ENCODE results near the gene MUS81. TPM values are rescaled to one million over a fixed set of nuclear protein-coding genes. Genes with fewer than 3 reads are reported as not detected.
A peak's percentile ranks its signal among the peaks of the same experiment; 100 is the strongest.

MUS81 gene
- total RNA-seq, 1 donor from 2014 or later = 38.0 TPM

DNA sequence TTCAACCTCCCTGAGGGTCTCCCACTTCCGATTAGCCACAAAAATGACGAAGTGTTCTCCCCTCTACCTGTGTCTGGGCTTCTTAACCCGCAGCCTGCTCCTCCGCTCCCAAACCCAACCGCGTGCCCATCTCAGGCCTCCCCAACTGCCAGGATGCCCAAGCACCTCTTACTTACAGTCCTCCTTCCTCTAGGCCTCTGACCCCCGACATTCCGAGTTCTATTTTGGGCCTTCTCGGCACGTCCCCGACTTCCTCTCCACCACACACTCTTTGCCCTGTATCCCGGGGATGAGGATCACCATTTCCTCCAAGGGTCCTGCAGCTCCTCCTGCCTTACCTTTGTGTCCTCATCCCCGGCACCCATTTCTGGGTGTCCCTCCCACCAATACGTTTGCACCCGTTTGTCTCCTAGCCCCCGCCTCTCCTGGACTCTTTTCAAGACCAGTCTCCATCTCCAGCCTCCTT lies 388 bp upstream of the MUS81 start:
- no peak for DNase-seq (ENCODE audit: low spot score)

DNA sequence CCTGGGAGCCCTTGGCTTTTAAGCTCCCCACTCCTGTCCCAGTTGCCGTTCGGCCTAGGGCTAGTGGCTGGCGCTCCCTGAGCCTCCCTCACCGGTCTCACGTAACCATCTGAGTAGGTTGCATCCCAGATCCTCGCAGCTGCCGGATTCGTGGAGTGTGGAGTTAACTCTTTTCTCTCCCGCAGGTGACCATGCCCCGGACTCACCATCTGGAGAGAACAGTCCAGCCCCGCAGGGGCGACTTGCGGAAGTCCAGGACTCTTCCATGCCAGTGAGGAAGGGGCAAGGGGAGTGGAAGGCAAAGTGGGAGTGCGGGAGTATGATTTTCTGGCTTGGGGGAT lies 902 bp downstream of the MUS81 start:
- no peak for DNase-seq (ENCODE audit: low spot score)

DNA sequence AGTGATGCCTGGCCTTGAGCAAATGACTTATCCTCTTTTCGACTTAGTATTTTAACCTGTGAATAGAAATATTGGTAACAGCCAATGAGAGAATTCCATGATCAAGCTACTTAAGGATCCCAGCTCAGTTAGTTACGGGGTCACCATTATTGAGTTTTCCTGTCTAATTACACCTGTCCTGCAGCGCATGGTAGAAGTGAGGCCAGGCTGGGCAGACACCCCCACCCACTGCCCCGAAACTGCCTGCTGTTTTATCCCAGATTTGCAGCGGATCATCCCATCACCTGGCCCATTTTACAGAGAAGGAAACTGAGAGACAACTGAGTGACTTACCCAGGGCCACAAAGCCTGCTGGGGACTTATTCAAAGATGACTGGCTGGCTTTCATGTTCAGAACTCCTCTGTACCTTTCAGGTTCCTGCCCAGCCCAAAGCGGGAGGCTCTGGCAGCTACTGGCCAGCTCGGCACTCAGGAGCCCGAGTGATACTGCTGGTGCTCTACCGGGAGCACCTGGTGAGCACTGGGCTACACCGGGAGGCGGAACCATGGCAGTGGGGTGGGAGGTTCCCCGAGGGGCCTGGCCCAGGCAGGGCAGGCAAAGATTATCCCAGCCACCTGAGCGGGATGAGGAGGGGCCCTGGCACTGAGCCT lies 1.4 kb downstream of the MUS81 start:
- peak; percentile 84 for DNase-seq (ENCODE audit: low spot score)

DNA sequence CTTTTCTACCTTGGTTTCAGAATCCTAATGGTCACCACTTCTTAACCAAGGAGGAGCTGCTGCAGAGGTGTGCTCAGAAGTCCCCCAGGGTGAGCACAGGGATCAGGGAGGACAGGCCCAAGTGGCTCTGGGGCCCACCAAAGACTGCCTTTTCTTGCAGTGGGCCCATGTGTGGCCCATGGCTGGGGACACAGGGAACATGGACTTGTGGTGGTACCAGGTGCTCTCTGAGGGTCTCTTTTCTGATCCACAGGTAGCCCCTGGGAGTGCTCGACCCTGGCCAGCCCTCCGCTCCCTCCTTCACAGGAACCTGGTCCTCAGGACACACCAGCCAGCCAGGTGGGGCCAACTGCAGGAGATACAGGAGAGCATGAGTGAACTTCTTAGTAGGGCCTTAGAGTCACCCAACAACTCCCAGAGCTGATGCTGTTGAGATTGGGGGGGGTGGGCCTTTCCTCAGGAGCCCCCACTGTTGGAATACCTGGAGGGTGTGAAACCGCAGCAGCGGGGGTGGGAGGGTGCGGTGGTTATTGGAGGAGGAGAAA lies 2.0 kb downstream of the MUS81 start:
- no peak for DNase-seq (ENCODE audit: low spot score)

DNA sequence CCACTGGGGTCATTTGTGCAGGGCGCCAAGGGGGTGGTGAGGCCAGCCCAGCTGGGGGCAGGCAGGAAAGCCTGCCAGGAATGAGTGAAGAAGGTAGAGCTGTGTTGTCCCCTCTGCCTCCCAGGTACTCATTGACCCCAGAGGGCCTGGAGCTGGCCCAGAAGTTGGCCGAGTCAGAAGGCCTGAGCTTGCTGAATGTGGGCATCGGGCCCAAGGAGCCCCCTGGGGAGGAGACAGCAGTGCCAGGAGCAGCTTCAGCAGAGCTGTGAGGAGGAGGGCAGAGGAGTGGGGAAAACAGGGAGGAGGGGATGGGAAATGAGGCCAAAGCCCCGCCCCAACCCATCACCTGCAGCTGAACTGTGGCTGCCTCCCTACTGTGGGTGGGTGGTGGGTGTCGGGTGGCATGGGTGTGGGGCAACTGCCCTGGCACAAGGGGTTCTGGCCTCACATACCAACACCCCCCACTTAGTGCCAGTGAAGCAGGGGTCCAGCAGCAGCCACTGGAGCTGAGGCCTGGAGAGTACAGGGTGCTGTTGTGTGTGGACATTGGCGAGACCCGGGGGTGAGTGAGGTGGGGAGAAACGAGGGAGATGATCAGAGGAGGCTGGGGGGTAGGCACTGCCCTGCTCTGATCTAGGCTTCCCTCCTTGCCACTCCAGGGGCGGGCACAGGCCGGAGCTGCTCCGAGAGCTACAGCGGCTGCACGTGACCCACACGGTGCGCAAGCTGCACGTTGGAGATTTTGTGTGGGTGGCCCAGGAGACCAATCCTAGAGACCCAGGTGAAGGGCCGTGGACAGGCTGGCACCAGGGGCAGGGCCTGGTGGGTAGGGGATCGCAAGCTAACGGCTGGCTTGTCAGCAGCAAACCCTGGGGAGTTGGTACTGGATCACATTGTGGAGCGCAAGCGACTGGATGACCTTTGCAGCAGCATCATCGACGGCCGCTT lies 3.0 kb downstream of the MUS81 start:
- DNase-seq (ENCODE audit: low spot score) = no peak

DNA sequence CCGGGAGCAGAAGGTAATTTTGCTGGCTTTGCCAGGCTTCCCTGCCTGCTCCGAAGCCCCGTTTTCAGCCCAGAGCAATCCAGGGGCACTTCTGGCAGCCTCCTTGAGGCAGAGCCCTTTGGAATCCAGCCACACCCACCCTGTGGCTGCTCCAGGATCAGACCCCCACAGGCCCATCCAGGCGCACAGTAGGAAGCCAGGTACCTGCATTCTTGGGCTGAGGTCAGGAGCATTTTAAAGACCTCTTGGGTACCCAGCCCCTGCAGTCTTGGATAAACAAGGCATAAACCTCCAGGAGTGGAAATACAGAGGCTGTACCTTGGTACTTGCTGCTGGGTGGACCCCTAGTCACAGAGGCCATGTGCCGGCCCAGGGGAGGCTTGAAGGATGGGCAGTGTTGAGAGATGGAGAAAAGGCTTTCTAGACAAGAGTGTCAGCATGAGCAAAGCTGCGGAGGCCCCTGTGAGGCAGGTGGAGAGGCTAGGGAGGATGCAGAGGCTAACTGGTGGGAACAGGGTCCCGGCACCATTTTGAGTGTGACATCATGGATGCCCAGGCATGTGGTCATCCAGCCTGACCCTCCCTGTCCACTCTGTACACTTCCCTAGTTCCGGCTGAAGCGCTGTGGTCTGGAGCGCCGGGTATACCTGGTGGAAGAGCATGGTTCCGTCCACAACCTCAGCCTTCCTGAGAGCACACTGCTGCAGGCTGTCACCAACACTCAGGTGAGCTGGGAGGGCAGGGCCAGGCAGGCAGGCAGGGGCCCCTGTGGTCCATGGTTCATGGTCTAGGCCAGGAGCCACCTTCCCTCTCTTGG lies 3.9 kb downstream of the MUS81 start:
- DNase-seq (ENCODE audit: low spot score) = no peak

DNA sequence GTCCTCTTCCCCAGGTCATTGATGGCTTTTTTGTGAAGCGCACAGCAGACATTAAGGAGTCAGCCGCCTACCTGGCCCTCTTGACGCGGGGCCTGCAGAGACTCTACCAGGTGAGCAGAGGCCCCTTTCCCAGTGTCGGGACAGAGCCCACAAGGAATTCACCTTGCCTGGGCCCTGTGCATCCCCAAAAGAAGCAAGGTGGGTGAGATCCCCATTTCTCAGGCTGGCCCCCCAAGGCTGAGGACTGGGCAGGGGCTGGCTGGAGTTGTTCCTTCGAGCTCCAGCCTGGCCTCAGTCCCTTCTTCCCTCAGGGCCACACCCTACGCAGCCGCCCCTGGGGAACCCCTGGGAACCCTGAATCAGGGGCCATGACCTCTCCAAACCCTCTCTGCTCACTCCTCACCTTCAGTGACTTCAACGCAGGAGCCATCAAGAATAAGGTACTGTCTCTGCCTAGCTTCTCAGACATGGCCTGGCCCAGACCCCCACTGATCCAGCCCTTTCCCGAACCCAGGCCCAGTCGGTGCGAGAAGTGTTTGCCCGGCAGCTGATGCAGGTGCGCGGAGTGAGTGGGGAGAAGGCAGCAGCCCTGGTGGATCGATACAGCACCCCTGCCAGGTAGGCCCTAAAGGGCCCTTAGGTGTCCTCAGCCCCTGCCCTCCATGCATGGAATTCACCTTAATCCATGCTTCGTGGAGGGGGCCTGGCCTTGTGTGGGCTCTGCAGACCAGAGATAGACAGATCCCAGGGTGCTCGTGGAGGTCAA lies 4.7 kb downstream of the MUS81 start:
- no peak for DNase-seq (ENCODE audit: low spot score)

DNA sequence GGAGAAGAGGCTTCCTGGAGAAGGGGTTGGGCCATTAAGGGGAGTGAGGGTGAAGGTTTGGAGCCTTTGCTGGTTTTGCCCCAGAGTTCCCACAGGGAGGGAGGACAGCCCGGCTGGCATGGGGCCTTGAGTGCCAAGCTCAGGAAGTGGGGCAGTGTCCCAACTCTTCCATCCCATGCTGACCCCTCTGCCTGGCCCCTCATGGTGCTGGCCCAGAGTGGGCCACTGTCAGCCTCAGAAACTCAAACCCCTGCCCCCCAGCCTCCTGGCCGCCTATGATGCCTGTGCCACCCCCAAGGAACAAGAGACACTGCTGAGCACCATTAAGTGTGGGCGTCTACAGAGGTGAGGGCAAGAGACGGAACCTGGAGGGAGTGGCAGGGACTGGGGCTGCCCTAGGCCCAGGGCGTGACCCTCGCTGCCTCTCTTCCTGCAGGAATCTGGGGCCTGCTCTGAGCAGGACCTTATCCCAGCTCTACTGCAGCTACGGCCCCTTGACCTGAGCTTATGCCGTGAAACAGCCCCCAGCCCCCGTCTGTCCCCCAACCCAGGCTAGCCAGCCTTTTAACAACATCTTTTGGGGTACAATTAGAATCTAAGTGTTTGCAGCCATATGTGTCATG lies 5.4 kb downstream of the MUS81 start:
- no peak for DNase-seq (ENCODE audit: low spot score)

DNA sequence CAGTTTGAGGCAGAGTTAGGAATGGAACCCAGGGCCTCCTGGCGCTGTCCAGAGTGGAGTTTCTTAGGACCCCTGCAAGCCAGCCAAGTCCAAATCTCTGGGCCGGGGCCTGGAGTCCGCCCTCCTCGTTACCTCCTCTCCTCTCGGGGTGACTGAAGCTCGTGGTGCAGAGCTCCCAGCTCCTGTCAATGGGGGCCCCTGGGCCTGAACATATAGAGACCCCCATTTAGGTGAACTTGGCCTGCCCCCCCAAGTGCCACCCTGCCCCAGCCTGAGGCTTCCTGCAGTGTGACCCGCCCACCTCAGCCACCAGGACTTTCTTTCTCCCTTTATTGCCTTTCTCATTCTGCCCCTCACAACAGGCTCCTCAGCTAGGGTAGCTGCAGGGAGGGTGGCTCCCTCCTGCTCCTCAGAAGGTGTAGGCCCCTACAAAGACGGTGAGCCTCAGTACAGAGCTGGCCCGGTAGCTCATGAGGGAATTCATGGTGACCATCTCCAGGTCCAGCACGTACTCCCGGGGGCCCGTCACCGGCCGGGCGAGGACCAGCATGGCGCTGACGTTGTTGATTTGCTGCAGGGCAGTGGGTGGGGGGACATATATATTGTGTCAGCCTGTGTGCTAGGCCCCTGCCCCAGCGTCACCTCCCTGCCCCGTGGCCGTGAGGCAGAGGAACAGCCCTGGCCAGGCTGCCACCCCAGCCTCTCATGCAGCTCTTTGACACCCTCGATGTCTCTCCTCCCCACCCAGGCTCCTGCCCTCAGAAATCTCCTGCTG lies 6.5 kb downstream of the MUS81 start:
- DNase-seq (ENCODE audit: low spot score) = no peak

DNA sequence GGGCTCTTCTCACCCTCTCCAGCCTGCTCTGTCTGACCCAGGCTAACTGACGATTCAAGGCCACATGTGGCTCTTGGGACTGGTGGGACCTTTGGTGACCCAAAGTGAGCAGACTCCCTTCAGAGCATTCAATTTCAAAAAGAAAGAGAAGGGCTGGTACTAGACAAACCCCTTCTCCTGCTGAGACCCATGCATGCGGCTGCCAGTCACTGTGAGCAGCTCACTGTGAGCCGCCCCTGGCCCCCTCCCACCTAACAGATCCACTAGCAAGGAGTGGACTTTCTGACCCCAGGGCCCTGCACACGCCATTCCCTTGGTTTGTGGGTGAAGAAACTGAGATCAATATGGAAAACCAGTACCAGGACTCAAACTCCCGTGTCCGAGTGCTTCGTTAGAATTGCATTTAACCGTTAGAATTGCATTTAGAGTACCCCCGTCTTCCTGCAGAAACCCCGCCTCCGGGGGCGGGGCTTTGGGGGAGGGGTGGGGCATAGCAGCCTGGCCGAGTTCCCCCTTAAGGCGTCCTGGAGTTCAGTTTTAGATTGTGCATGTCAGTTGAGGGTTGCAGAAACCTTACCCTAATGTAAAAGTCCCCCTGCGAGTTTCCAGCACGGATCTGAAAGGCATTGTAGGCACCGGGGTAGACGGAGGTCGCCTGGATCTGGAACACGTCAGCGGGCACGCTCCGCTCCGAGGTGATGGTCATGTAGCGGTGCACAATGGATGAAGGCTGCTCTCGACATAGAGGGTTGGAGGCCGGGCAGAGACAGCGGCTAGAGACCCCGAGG lies 7.2 kb downstream of the MUS81 start:
- no peak for DNase-seq (ENCODE audit: low spot score)

DNA sequence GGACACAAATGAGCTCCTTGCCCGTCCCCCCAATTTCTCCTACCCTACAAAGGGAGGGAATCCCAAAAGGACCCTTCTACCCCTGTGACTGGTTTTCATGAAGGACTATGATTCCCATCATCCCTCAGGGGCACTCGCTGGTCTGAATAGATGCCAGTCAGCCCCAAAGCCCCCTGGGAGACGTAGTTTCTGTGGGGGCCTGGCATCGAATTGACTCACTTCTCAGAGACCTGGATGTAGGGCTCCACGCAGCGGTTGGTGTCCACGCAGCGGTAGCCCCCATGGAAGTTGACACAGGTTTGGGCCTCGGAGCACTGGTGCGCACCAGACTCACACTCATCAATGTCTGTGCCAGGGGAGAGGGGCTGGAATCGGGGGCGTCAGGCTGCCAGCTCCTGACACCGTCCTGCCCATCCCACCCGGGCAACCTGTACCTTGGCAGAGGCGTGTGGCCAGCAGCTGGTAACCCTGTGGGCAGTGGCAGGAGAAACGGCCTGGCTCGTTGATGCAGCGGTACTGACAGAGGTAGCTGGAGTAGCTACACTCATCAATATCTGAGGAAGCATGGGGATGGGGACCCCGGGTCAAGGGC lies 7.9 kb downstream of the MUS81 start:
- no peak for DNase-seq (ENCODE audit: low spot score)

DNA sequence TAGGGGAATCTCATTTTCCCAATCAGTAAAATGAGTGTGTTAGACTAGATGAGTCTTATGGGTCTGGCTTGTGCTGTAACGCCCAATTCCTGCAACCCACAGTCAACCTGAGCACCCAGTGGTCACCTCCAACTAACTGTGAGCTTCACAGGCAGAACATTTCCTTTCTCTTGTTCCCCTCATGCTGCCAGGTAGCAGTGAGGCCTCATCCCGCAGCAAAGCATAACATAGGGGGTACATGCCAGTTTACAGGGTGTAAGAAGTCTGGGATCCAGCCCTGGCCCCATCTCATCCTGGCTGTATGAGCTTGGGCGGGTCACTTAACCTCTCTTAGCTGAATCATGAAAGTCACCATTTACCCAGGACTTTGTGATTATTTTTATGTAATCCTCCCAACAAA lies 8.7 kb downstream of the MUS81 start:
- DNase-seq (ENCODE audit: low spot score) = no peak

DNA sequence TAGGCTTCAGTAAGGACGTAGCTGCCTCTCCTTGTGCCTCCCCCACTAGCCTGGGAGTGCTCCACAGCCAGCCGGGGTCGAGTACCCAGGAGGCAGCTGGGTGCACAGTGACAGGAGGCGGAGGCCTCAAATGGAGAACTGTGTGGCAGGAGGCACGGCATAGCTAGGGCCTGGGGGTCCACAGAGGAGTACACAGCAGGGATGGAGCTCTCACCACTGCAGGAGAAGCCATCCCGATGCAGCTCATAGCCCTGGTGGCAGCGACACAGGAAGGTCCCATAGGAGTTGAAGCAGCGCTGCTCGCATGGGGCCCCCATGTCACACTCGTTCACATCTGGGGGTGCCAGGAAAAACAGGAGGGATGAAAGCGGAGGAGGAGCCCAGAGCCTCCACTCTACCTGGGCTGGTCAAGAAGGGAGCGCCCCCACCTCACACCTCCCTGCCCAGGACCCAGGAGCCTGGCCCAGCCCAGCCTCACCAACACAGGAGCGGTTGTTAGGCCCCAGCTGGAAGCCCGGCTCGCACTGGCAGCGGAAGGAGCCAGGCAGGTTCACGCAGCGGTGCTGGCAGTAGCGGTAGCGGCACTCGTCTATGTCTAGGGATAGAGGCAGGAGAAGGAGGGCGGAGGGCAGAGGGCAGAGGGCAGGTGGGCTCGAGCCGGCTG lies 9.5 kb downstream of the MUS81 start:
- no peak for DNase-seq (ENCODE audit: low spot score)

DNA sequence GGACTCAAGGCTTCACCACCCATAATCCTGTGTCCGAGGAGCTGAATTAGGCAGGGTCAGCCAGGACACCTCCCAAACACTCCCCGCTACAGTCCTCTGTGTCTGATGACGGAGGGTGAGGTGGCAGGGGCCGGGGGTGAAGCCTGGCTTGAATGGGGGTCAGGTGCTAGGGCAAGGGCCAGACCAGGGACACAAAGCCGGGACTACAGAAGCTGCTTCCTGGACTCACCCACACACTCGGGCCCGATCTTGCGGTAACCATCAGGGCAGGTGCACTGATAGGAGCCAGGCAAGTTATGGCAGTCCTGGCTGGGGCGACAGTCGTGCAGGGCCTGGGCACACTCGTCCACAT lies 10.1 kb downstream of the MUS81 start:
- no peak for DNase-seq (ENCODE audit: low spot score)

DNA sequence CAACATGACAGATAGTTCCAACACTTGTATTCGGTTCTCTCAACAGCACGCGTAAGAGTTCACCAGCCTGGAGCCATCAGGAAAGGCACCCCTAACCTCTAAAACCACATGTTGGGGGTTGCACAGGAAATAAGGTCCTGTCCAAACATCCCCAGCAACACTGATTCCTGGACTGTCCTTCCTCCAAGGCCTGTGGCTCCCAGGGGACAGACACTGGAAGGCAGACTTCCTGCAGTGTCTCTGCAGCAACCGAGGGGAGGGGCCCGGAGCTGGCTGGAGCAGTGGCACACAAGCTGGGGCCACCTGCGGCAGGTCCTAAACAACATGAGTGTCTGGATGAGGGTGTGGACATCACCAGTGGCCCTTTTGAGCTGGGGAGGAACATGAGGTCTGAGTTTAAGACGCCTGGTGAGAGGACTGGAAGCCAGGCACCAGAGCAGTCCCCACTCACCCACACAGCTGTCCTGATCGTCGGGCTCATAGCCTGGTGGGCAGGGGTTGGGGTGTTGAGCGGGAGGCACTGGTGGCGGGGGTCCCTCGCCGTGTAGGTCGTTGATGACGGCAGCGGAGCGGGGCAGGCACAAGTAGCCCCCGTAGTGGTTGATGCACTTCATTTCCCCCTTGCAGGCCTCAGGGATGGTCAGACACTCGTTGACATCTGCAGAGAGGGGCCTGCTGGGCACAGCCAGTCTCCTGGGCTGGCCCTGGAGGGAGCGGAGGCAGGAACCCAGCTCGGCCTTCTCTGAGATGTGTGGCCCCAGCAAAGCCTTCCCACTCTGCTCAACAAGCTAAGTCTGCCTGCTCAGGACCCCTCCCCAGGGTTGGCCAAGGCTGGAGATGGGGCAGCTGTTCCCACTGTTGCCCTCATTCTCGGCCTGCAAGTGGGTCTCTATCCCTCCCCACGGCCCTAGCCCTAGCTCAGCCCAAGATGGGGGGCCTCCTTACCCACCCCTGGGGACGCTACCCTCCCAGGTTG lies 10.8 kb downstream of the MUS81 start:
- DNase-seq (ENCODE audit: low spot score) = no peak

DNA sequence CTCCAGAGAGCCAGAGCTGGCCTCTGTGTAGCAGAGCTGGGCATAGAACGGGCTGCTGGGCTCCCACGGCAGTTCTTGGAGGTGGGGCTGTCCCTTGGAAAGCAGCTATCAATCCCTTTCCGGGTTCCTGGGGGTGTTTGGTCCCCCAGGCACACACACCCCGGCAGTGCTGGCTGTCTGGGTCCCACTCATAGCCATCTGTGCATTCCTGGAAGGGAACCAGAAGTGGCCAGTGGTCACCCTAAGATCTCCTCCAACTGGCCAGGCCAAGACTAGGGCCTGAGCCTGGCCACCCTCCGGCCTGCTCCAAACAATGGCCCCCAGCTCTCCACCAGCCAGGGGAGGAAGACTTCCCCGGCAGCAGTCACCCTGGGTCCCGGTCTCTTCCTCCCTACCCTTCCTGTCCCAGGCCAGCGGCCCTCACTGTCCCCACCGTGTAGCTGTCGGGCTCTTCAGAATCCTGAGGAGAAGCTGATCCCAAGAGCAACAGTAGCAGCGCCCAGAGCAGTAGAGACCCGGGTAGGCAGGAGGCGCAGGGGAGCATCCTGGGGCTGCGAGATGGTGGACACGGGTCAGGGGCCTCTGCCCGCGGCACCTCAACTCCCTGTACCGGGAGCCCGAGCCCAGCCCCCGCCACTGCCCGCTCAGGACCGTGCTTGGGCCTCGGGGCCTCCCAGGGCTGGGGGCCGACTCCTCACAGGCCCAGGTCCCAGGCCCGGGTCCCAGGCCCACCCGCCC lies 11.7 kb downstream of the MUS81 start:
- no peak for DNase-seq (ENCODE audit: low spot score)

Measured in mesenteric fat pad (tissue), 1 donor.